ENCODE measurements around the gene SMC5.

SMC5 gene

DNA sequence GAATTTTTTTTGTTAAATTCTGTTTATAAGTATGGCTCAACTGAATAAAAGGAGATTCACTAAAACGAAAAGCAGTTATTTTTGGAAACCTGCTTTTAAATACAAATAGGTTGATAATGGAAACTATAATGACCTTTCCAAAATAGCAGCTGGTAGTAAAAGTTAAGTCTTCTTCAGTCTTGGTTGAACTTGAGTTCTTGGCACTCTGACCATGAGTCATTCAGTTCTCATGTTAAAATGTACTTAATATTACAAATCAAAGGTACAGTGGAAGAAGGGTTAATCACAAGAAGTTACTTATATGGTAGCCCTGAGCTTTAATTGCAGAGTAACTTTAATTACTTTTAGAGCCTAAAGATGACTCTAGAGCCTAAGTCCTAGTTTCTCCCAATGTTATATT is 93.6 kb downstream of the SMC5 start:
- no peak for DNase-seq (ENCODE audit: extremely low spot score, insufficient read length, low read depth)

DNA sequence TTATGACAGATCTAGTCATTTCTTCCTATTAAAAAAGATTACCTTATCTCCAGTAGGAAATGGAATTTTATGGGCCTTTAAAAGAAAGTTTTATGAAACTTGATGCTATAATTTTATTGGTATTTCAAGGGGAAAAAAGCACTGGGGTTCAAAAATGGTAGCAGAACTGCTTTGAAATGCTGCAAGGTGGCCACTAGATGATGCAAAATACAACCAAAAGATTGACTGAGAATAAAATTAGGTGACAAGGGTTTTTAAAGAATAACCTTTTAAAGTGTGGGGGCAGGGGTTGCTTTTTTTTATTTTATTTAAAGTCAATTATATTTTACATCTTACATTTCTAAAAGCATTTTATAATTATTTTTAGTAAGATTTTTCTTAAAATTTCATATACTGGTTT is 94.0 kb downstream of the SMC5 start:
- FAIRE-seq (no peak), DNase-seq (ENCODE audit: extremely low spot score, insufficient read length, low read depth) (no peak)

More for the DNA sequence above, 93.6 kb downstream of the SMC5 start:
- no peak for FAIRE-seq

DNA sequence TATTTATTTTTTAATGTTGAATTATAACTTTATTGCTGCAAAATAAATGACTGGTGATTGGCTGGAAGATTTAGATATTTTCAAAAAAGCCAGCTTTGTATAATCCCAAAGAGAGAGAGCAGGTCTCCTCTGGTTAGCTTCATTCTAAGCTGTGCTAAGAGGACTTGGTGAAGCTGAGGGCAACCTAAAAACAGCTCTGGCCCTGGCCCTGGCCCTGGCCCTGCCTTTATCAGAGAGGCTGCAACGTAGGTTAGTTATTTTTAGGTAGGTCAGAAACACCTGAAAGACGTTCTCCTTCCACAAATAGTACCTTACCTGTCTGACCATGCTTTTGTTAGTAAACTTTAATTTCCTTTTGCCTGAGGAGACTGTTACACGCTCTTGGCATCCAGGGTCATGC is 97.0 kb downstream of the SMC5 start:
- FAIRE-seq (no peak), DNase-seq (ENCODE audit: extremely low spot score, insufficient read length, low read depth) (no peak)

DNA sequence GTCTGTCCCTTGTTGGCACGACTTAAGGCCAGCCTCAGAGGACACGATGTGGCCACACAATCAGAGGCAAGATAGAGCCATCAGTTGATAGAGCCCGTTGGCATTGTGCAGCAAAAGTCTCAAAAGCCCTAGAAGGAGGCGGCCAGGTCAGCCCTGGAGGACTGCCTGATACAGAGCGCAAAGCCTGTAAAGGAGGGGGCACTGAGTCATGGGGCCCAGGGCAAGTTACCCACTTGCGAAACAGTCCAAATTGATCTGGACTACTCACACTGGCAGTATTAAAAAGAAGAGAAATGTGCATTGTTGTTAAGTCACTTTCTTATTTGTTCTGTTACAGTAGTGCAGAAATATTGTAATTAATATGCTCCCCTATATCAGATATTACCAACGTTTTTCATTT is 104.2 kb downstream of the SMC5 start:
- no peak for DNase-seq (ENCODE audit: extremely low spot score, insufficient read length, low read depth)
- FAIRE-seq: no peak

DNA sequence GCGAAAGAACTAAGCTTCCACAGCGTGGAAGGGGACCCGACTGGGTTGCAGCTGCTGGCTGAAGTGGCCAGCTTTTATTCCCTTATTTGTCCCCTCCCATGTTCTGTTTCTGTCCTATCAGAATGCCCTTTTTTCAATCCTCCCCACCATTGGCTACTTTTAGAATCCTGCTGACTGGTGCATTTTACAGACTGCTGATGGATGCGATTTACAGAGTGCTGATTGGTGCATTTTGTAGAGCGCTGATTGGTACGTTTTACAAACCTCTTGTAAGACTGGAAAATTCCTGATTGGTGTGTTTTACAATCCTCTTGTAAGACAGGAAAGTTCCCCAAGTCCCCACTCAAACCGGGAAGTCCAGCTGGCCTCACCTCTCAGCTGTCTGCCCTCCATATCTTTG is 105.0 kb downstream of the SMC5 start:
- DNase-seq (ENCODE audit: extremely low spot score, insufficient read length, low read depth): no peak
- no peak for FAIRE-seq

DNA sequence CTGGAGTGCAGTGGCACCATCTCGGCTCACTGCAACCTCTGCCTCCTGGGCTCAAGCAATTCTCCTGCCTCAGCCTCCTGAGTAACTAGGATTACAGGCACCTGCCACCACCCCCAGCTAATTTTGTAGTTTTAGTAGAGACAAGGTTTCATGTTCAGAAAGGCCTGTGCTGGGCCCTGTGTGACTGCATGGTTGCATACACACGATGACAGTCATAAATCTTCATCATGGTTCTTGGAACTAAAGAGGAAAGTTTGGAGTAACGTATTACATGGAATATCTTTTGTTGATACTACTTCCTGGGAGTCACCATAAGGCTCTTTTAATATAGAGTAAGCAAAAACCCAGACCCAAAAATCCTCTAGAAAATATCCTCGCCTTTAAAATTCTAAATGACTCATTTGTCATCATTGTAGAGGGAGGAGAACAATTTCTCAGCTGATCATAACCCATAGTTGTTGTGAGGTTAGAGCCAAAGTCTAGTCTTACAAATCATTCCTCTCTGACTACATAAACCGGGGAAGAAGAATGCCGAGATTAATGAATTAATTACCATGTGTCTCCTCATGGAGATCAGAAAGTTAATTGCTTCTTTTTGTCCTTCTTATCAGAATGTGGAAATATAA is 108.6 kb downstream of the SMC5 start:
- DNase-seq (ENCODE audit: extremely low spot score, insufficient read length, low read depth): no peak
- FAIRE-seq: no peak

DNA sequence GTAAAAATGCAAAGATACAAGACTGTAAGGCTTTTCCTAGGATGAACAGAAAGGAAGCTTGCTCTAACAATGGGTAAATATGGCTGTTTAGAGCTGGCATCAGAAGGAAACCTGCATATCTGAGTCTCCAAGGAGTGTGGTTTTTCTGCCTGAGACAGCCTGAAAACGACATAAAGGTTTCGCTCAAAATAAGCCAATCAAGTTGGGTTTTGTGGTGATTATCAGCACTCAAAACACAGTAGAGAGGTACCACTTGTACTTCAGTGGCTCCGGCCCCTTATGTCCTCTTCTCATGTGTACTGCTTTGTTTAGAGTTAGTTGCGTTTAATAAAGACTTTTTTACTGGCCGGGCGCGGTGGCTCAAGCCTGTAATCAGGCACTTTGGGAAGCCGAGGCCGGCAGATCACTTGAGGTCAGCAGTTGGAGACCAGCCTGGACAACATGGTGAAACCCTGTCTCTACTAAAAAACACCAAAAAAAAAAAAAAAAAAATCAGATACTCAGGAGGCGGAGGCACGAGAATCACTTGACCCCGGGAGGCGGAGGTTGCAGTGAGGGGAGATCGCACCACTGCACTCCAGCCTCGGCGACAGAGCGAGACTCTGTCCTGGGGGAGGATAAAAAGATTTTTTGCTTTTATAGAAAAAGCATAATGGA is 116.3 kb downstream of the SMC5 start:
- FAIRE-seq (no peak), DNase-seq (ENCODE audit: extremely low spot score, insufficient read length, low read depth) (no peak)

DNA sequence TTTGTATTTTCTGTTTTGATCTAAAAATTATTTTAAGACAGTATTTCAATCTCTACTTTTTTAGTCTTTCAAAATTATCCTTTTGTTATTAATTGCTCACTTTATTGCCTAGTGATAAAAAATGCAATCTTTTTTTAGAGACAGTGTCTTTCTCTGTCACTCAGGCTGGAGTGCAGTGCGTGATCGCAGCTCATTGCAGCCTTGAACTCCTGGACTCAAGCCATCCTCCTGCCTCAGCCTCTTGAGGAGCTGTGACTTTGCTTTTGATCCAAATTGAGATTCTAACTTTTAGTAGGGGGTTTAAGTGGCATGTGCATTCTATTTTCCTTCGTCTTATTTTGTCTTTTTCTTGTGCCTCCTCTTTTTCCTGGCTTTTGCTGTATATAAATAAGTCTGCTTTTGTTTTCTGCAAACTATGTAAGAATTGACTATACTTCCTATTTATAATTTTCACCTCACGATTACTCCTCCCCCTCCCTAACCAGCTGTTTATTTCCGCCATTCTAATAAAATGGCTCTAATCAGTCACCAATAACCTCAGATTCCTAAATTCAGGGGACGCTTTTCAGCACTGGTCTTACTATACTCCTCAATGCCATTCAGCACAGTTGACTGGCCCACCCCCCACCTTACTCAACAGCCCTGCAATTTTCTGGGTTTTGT is 123.4 kb downstream of the SMC5 start:
- FAIRE-seq (no peak), DNase-seq (ENCODE audit: extremely low spot score, insufficient read length, low read depth) (no peak)

DNA sequence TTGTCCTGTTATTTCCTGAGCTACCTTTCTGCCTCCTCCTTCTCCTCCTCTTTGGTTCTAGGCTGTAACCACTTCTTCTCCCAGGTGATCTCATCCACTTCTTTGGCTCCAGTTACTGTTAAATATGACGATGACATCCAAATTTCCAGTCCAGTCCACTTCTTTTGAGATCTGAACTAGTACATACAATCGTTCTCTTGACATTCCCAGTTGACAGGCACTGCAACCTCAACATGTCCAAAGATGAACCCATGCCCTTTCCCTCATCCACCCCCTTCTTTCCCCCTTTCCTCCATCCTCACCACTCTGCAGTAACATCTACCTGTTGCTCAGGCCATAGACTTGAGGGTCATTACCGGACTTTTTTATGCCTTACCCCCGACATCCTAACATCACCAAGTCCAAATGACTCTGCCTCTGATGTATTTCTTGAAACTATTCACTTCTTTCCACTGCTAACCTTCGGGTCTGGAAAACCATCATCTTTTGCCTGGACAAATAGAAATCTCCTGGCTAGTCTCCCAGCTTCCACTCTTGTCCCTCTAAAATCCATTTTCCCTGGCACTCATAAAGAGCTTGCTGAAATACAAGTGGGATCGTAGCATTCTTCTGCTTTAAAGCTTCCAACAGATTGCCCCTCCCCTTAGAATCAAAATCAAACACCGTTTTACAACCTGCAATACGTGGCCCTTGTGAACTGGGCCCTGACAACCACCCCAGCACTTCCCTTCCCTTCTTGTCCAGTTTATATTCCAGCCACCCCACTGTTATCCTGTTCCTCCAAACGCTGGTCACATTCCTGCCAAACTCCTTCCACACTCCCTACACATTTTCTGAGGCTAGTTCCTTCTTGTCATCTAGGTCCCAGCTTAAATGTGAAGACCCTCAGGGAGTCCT is 124.2 kb downstream of the SMC5 start:
- FAIRE-seq (no peak), DNase-seq (ENCODE audit: extremely low spot score, insufficient read length, low read depth) (no peak)

DNA sequence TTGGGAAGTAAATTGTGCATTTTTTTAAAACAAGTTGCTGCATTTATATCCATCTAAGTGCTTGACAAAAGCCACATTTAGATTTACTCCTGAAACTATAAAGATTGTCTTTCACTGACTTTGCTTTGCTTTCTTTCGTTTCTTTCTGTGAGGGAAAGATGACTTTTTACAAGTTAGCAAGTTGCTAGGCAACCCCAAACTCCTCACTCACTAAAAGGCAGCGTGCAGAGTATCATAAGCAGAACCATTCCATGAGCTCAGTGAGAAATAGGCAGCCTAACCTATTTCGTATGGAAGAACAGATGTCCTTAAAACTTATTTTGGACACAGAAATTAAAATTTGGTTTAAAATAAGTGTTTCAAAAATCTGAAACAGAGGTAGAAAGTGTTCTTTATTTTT is 126.6 kb downstream of the SMC5 start:
- DNase-seq (ENCODE audit: extremely low spot score, insufficient read length, low read depth): no peak
- no peak for FAIRE-seq

DNA sequence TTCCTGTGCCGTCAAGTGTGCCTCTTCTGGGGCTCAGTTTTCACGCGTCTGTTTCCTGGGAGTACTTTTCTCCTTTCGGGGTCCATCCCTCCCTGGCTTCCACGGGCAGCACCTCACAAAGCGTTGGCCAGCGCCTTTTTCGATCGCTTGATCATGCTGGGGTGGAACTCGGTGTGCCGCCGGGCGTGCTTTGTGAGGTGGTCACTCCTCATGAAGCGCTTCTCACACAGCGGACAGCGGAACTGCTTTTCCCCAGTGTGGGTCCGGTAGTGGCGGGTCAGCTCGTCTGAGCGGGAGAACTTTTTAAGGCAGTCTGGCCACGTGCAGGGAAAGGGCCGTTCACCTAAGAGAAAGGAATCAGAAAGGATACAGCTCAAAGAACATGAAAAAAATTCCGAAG is 128.9 kb downstream of the SMC5 start:
- DNase-seq (ENCODE audit: extremely low spot score, insufficient read length, low read depth): no peak
- no peak for FAIRE-seq

DNA sequence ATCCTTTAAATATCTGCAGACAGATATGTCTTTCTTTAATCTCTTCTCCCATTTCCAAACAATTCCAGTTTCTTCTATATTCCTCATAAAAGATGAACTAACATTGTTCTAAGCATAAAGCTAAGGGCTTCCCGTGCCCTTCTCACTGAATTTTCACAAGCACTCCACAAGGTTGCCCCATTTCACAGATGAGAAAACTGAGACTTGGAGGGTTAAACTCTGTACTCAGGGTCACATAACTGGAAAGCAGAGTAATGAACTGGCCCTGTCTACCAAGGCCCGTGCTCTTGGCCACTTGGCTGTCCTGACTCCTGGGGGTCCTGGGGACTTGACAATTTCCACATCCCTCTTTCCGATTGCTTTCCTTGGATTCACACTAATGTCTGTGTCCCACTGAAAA is 130.4 kb downstream of the SMC5 start:
- FAIRE-seq (no peak), DNase-seq (ENCODE audit: extremely low spot score, insufficient read length, low read depth) (no peak)

DNA sequence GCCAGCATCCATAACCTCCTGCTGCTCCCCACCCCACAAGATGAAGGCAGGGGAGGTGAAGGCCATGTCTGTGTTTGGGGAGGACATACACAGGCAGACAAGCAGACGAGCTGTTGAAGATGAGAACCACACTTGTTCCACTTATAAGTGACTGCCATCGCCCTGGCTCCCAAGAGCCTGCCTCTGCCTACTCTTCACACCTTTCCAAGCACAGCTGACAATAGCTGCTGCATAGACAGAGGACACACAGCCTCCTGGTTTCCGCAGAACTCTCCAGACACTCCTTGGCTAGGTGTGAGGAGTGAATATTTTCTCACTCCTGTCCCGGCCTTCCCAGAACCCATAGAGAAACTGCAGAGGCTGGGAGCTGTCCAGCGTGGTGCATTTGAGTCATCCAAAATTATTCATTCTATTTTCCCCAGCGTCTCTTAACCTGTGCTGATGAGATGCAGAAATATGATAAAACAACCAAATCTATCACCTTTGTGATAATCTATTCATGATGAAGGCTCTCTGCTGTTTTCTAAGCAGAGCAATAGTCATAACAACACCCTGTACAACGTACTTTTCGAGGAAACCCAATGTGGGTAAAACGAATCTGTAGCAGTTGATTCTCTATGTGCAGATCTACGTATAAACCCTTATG is 131.0 kb downstream of the SMC5 start:
- no peak for FAIRE-seq
- no peak for DNase-seq (ENCODE audit: extremely low spot score, insufficient read length, low read depth)

DNA sequence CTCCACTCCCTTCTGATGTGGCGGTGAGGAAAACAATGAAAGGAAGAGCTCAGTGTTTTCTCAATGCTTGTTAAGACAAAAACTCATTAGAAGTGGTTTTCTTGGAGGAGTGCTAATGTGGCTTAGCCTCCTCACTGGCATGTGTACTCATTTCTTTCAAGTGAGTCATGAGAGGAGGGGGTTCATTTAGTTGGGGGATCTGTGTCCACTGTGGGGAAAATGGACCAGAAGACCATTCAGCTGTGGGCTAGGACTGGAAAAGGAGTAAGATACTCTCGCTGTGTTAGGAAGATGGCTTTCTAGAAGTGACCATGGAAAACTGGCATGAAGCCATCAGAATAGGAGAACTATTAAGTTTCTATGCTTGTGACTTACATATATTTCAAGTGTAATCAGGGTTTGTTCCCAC is 132.2 kb downstream of the SMC5 start:
- FAIRE-seq: no peak

DNA sequence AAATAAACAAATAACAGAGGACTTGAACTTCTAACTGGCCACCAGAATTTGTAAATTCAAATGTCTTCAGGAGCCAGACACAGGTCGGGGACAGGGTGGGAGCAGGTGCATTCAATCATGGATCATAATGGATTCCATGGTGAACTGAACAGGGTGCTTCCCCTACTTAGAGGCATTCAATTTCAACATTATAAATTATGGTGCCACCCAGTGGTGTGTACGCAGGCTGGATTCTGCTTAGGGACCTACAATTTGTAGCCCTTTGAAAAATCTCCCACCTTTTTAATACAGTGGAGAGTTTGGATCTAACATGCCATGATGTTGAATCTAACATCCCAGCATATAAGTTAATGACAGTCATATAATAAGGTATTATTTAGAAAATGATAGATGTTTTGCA is 133.4 kb downstream of the SMC5 start:
- FAIRE-seq: no peak
- DNase-seq (ENCODE audit: extremely low spot score, insufficient read length, low read depth): no peak

More for the DNA sequence above, 132.2 kb downstream of the SMC5 start:
- DNase-seq (ENCODE audit: extremely low spot score, insufficient read length, low read depth): no peak

DNA sequence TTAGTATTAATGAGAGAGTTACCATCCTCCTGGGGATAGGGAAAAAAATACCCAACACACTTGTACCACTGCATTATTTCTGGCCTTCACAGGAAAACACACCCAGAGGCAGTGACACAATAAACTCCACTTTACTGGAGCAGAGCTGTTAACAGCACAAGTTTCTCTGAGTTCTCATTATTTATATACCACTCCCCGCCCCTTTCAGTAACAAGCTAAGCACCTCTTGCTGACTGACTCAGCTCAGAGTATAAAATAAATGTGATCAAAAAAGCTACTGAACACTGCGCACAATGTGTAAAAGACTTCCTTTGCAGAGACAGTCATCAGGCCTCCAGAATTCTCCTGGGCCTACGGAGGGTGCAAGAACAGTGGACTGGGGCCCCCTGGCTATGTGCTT is 134.1 kb downstream of the SMC5 start:
- DNase-seq (ENCODE audit: extremely low spot score, insufficient read length, low read depth): no peak
- no peak for FAIRE-seq

DNA sequence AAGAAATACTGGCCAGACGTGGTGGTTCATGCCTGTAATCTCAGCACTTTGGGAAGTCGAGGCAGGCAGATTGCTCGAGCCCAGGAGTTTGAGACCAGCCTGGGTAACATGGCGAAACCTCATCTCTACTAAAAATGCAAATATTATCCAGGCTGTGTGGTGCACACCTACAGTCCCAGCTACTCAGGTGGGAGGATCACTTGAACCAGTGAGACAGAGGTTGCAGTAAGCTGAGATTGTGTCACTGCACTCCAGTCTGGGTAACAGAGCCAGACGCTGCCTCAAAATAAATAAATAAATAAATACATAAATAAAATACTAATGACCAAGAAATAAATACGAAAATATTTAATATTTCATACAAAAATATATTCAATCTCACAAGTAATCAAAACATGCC is 136.9 kb downstream of the SMC5 start:
- FAIRE-seq: no peak
- no peak for DNase-seq (ENCODE audit: extremely low spot score, insufficient read length, low read depth)

DNA sequence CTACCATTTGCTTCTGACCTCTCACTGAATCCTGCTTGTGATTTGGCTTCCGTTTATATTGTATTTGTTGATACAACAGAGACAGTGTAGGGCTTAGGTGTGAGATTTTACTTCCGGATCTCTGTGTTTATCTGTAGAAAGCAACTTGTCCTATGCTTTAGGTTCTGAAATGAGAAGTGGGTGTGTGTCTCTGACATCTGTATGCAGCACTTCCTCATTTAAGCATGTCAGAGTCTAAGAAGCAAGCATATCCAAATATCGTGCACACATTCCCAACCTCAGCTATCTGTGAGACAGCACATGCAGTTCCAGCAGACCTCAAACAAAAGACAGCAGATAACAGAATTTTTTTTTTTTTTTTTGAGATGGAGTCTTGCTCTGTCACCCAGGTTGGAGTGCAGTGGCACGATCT is 139.4 kb downstream of the SMC5 start:
- peak; percentile 92 for FAIRE-seq
- no peak for DNase-seq (ENCODE audit: extremely low spot score, insufficient read length, low read depth)

DNA sequence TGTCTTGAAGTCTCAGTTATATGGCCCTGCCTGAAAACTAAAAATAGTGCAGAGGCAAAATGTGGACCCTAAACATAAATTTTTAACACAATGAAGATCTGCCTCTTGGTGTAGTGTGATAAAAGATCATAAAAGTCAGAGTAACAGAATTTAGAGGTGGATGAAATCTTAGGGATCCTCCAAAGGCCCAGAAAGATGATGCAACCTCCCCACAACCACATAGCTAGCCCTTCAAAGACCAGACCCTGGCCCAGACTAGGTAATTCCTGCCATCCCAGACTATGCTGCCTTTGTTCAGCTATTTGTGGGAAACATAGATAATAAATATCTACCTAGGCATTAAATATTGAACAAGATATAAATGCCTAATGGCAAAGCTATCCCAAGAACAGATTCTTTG is 140.4 kb downstream of the SMC5 start:
- FAIRE-seq: no peak
- DNase-seq (ENCODE audit: extremely low spot score, insufficient read length, low read depth): no peak

Data from GM18507 (cell line).